Mesendoderm (in vitro differentiated cells): ENCODE data around the gene ARHGEF17.

Experiments used
- DNase-seq: peaks from one replicate; pipeline ENCODE4 v3.0.0; 2013
- H2AK5ac ChIP-seq: 2 replicates; pipeline ENCODE4 v1.6.1; 2013; ENCODE audit warnings: low read length, inconsistent platforms
- H2BK120ac ChIP-seq: 2 replicates; pipeline ENCODE4 v1.6.1; 2013; ENCODE audit warnings: low read depth, mild to moderate bottlenecking, low read length, moderate library complexity, mixed read lengths
- H2BK15ac ChIP-seq: replicated peaks from 2 replicates; pipeline ENCODE4 v1.6.1; 2013; ENCODE audit warnings: low read depth, mild to moderate bottlenecking, moderate library complexity
- H2BK5ac ChIP-seq: 2 replicates; pipeline ENCODE4 v1.6.1; 2013; ENCODE audit warnings: low read length, inconsistent platforms
- H3K18ac ChIP-seq: 2 replicates; pipeline ENCODE4 v1.6.1; 2013; ENCODE audit warnings: mild to moderate bottlenecking, low read length, mixed read lengths
- H3K23ac ChIP-seq: one replicate; pipeline ENCODE4 v1.6.1; 2013; ENCODE audit warnings: low read length
- H3K27ac ChIP-seq: 2 replicates; pipeline ENCODE4 v1.5.1; 2013; ENCODE audit warnings: low read depth, mild to moderate bottlenecking, inconsistent platforms, low read length, moderate library complexity
- H3K27me3 ChIP-seq: 2 replicates; pipeline ENCODE4 v1.6.1; 2013; ENCODE audit warnings: low read length, control low read depth, mild to moderate bottlenecking, inconsistent platforms; ENCODE audit not compliant: insufficient read depth, poor library complexity
- H3K36me3 ChIP-seq: 2 replicates; pipeline ENCODE4 v1.6.1; 2013; ENCODE audit warnings: low read length, inconsistent platforms; ENCODE audit not compliant: control insufficient read depth, insufficient read depth
- H3K4ac ChIP-seq: one replicate; pipeline ENCODE4 v1.6.1; 2013; ENCODE audit warnings: low read depth, mild to moderate bottlenecking, low read length, moderate library complexity
- H3K4me1 ChIP-seq: 2 replicates; pipeline ENCODE4 v1.6.1; 2013; ENCODE audit warnings: low read depth, low read length, inconsistent platforms; ENCODE audit not compliant: control insufficient read depth
- H3K4me2 ChIP-seq: 2 replicates; pipeline ENCODE4 v1.6.1; 2013; ENCODE audit warnings: low read length
- H3K4me3 ChIP-seq: 2 replicates; pipeline ENCODE4 v1.5.1; 2013; ENCODE audit warnings: mild to moderate bottlenecking, low read length
- H3K56ac ChIP-seq: one replicate; pipeline ENCODE4 v1.6.1; 2013; ENCODE audit warnings: low read length
- H3K79me1 ChIP-seq: 2 replicates; pipeline ENCODE4 v1.6.1; 2013; ENCODE audit warnings: low read length, inconsistent platforms
- H3K79me2 ChIP-seq: 2 replicates; pipeline ENCODE4 v1.6.1; 2013; ENCODE audit warnings: mild to moderate bottlenecking, low read length; ENCODE audit not compliant: control insufficient read depth, insufficient read depth
- H3K9ac ChIP-seq: 2 replicates; pipeline ENCODE4 v1.6.1; 2013; ENCODE audit warnings: low read length, inconsistent platforms
- H4K5ac ChIP-seq: one replicate; pipeline ENCODE4 v1.6.1; 2013; ENCODE audit warnings: low read length
- H4K8ac ChIP-seq: one replicate; pipeline ENCODE4 v1.6.1; 2013; ENCODE audit warnings: low read depth, mild to moderate bottlenecking, control low read depth, low read length, moderate library complexity
- WGBS: extraction: QIAGEN DNeasy Blood & Tissue Kit; methylation state at CpG from one replicate; pipeline ENCODE4 v1.1.7; 2013; ENCODE audit warnings: low lambda C conversion rate, missing lambda C conversion rate; ENCODE audit not compliant: insufficient coverage; ENCODE audit errors: extremely low coverage; 5-methylcytosine and 5-hydroxymethylcytosine counted together

Gene ARHGEF17

GRCh38 chr11:73275381-73275750, 32.7 kb upstream of the ARHGEF17 start:
- peak; percentile 41 for DNase-seq
- H3K27me3 ChIP-seq, result no peaks in the 10 kb centered on the region

DNA sequence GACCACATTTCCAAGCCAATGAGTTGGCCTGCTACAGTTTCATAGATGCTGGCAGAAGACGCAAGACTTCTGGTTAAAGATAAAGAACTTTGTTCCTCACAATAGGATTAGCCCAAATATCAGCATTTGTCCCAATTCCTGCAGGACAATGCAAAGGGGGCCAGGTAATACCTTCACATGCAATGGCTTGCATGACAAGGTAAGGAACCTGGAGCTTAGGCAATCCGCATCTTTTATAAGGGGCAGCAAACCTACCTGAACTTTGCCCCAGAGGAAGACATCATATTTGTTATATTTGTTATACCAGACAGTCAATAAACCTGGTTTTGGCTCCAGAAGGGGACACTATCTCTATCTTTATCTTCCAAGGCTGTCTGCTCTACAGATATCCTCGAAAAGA, 30.6 kb upstream of the ARHGEF17 start:
- Histone ChIP-seq H3K4me3 (no peak overlapping the region), H3K9ac (no peak overlapping the region), H3K27me3 (no peaks in the 10 kb centered on the region), H3K36me3 (no peaks in the 10 kb centered on the region), H3K4ac (no peak overlapping the region), H2BK120ac (no peak overlapping the region), H3K79me2 (no peaks in the 10 kb centered on the region), H3K56ac (no peak overlapping the region), H3K27ac (no peak overlapping the region), H2AK5ac (no peak overlapping the region), H4K8ac (no peak overlapping the region), H2BK5ac (no peak overlapping the region), H3K4me2 (no peak overlapping the region), H3K79me1 (no peaks in the 10 kb centered on the region), H4K5ac (no peak overlapping the region), H3K23ac (no peak overlapping the region), H2BK15ac (no peak overlapping the region), H3K18ac (no peak overlapping the region), H3K4me1 (no peaks in the 10 kb centered on the region)
- no CpG with 5 or more reads among the region's 3 CpGs for WGBS
- no peak for DNase-seq

More at GRCh38 chr11:73275381-73275750, 32.7 kb upstream of the ARHGEF17 start:
- Histone ChIP-seq H3K4me1 (no peaks in the 10 kb centered on the region), H3K9ac (no peak overlapping the region), H3K79me2 (no peaks in the 10 kb centered on the region), H3K4me2 (no peak overlapping the region), H3K4me3 (no peak overlapping the region), H2BK5ac (no peak overlapping the region), H3K18ac (no peak overlapping the region), H3K23ac (no peak overlapping the region), H3K4ac (no peak overlapping the region), H3K79me1 (no peaks in the 10 kb centered on the region), H3K36me3 (no peaks in the 10 kb centered on the region), H4K8ac (no peak overlapping the region), H3K27ac (no peak overlapping the region), H2AK5ac (no peak overlapping the region), H2BK120ac (no peak overlapping the region), H2BK15ac (no peak overlapping the region), H4K5ac (no peak overlapping the region), H3K56ac (no peak overlapping the region)
- WGBS, result no CpG with 5 or more reads among the region's 4 CpGs

- Histone ChIP-seq H3K4me1 (no peaks in the 10 kb centered on the region), H4K8ac (no peak overlapping the region), H3K56ac (no peak overlapping the region), H3K4ac (no peak overlapping the region), H2BK5ac (no peak overlapping the region), H2BK120ac (no peak overlapping the region), H3K36me3 (no peaks in the 10 kb centered on the region), H3K79me1 (no peaks in the 10 kb centered on the region), H2BK15ac (no peak overlapping the region), H3K27me3 (no peaks in the 10 kb centered on the region), H3K4me3 (no peak overlapping the region), H3K27ac (no peak overlapping the region), H3K79me2 (no peaks in the 10 kb centered on the region), H4K5ac (no peak overlapping the region), H3K23ac (no peak overlapping the region), H3K4me2 (no peak overlapping the region), H3K9ac (no peak overlapping the region), H3K18ac (no peak overlapping the region), H2AK5ac (no peak overlapping the region)
- DNase-seq, result no peak
- WGBS, result no CpG with 5 or more reads among the region's 5 CpGs
Measured at GRCh38 chr11:73280626-73281025, 27.4 kb upstream of the ARHGEF17 start.

DNA sequence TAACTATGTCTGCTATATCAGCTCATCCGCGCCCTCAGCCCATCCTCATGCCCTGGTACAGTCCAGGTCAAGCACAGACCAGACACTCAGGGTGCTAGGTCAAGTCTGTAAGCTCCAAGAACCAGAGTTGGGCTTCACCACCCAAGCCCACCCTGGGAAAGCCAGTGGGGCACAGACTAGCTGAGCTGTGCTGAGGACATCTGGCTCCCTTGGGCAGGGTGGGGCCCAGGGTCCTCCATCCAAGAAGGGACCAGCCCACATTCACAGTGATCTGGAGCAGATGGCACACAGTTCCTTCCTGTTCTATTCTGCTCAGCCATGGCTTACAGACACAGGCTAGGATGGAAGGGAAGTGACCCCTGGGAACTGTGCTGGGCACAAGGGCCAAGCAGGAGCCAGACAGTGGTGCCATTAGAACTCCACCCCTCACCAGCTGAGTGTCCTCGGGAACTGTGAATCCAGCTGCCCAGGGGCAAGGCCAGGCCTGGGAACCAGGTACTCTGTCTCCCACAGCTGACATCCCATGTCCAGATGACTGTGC, 26.8 kb upstream of the ARHGEF17 start:
- H2AK5ac ChIP-seq, result no peak overlapping the region
- no peak overlapping the region for H3K18ac ChIP-seq
- no peak overlapping the region for H3K4me2 ChIP-seq
- H3K56ac ChIP-seq, result no peak overlapping the region
- no peak overlapping the region for H3K9ac ChIP-seq
- H3K79me2 ChIP-seq, result no peaks in the 10 kb centered on the region
- H2BK120ac ChIP-seq, result no peak overlapping the region
- no peak overlapping the region for H4K5ac ChIP-seq
- WGBS, result no CpG with 5 or more reads among the region's 3 CpGs
- H3K4me1 ChIP-seq, result no peaks in the 10 kb centered on the region
- H2BK5ac ChIP-seq, result no peak overlapping the region
- no peak overlapping the region for H4K8ac ChIP-seq
- no peak overlapping the region for H3K23ac ChIP-seq
- H3K27me3 ChIP-seq, result no peaks in the 10 kb centered on the region
- H3K4me3 ChIP-seq, result no peak overlapping the region
- no peak overlapping the region for H3K27ac ChIP-seq
- DNase-seq, result no peak
- H3K4ac ChIP-seq, result no peak overlapping the region
- H3K36me3 ChIP-seq, result no peaks in the 10 kb centered on the region
- no peak overlapping the region for H2BK15ac ChIP-seq
- H3K79me1 ChIP-seq, result no peaks in the 10 kb centered on the region

- H4K5ac ChIP-seq, result no peak overlapping the region
- H2BK120ac ChIP-seq, result no peak overlapping the region
- no peak overlapping the region for H3K18ac ChIP-seq
- no peaks in the 10 kb centered on the region for H3K79me1 ChIP-seq
- H2BK15ac ChIP-seq, result no peak overlapping the region
- WGBS, result no CpG with 5 or more reads among the region's 3 CpGs
- no peaks in the 10 kb centered on the region for H3K36me3 ChIP-seq
- H3K4me2 ChIP-seq, result no peak overlapping the region
- no peaks in the 10 kb centered on the region for H3K27me3 ChIP-seq
- DNase-seq, result no peak
- no peak overlapping the region for H3K56ac ChIP-seq
- no peak overlapping the region for H4K8ac ChIP-seq
- no peaks in the 10 kb centered on the region for H3K79me2 ChIP-seq
- no peak overlapping the region for H3K9ac ChIP-seq
- no peak overlapping the region for H2BK5ac ChIP-seq
- no peaks in the 10 kb centered on the region for H3K4me1 ChIP-seq
- H3K4ac ChIP-seq, result no peak overlapping the region
- H3K23ac ChIP-seq, result no peak overlapping the region
- H2AK5ac ChIP-seq, result no peak overlapping the region
- H3K4me3 ChIP-seq, result no peak overlapping the region
- H3K27ac ChIP-seq, result no peak overlapping the region
Measured at GRCh38 chr11:73281796-73282660, 26.0 kb upstream of the ARHGEF17 start.
